ENCODE results near the gene ADCY4.

ADCY4 gene

GRCh38 chr14:24339284-24340151 lies 4.6 kb upstream of the ADCY4 start, which contains the start of gene RIPK3:
Gene RIPK3 (minus strand): TSS chr14:24339991. CDS start chr14:24339826, 165 bp downstream.
- no peak within 1 kb of the TSS for H3K4me3 ChIP-seq (ENCODE audit: low read depth, low read length)
- H3K36me3 ChIP-seq: no peaks in the 10 kb centered on the region
- no peaks in the 10 kb centered on the region for H3K9me3 ChIP-seq (ENCODE audit: severe bottlenecking)
- no peaks in the 10 kb centered on the region for H3K27me3 ChIP-seq (ENCODE audit: insufficient read depth, low read depth, severe bottlenecking)
- no peak for DNase-seq
- TF ChIP-seq CTCF (IDR thresholded peaks at IDR 0.05; ENCODE audit: low read depth, low read length): no peak
- no peak within 1 kb of the TSS for H3K27ac ChIP-seq

GRCh38 chr14:24338843-24339242 lies 4.0 kb upstream of the ADCY4 start:
- DNase-seq: no peak
- Histone ChIP-seq H3K27ac (peak overlapping the region; percentile 61; the same call in 1 of the 2 replicates), H3K27me3 (ENCODE audit: insufficient read depth, low read depth, severe bottlenecking) (no peaks in the 10 kb centered on the region), H3K36me3 (no peaks in the 10 kb centered on the region), H3K9me3 (ENCODE audit: severe bottlenecking) (no peaks in the 10 kb centered on the region), H3K4me3 (ENCODE audit: low read depth, low read length) (no peak overlapping the region)
- no peak for TF ChIP-seq CTCF (IDR thresholded peaks at IDR 0.05; ENCODE audit: low read depth, low read length)

GRCh38 chr14:24337824-24338175 lies 2.9 kb upstream of the ADCY4 start:
- H3K36me3 ChIP-seq: no peaks in the 10 kb centered on the region
- peaks cover 2% of the 10 kb centered on the region for H3K27me3 ChIP-seq (ENCODE audit: insufficient read depth, low read depth, severe bottlenecking)

GRCh38 chr14:24337144-24337823 lies 2.4 kb upstream of the ADCY4 start:
- Histone ChIP-seq H3K4me3 (ENCODE audit: low read depth, low read length) (no peak overlapping the region), H3K27ac (peak overlapping the region; percentile 61), H3K36me3 (no peaks in the 10 kb centered on the region), H3K27me3 (ENCODE audit: insufficient read depth, low read depth, severe bottlenecking) (peaks cover 2% of the 10 kb centered on the region), H3K9me3 (ENCODE audit: severe bottlenecking) (no peaks in the 10 kb centered on the region)
- no peak for DNase-seq
- no peak for TF ChIP-seq CTCF (IDR thresholded peaks at IDR 0.05; ENCODE audit: low read depth, low read length)

More at GRCh38 chr14:24337824-24338175, 2.9 kb upstream of the ADCY4 start:
- peak overlapping the region; percentile 61 for H3K27ac ChIP-seq
- peak; percentile 74 for DNase-seq
- no peak for TF ChIP-seq CTCF (IDR thresholded peaks at IDR 0.05; ENCODE audit: low read depth, low read length)
- H3K4me3 ChIP-seq (ENCODE audit: low read depth, low read length): peak overlapping the region; percentile 13; the same call in 1 of the 2 replicates
- no peaks in the 10 kb centered on the region for H3K9me3 ChIP-seq (ENCODE audit: severe bottlenecking)

- H3K9me3 ChIP-seq (ENCODE audit: severe bottlenecking): no peaks in the 10 kb centered on the region
- H3K4me3 ChIP-seq (ENCODE audit: low read depth, low read length): no peak overlapping the region
- H3K27me3 ChIP-seq (ENCODE audit: insufficient read depth, low read depth, severe bottlenecking): peaks cover 2% of the 10 kb centered on the region
- no peaks in the 10 kb centered on the region for H3K36me3 ChIP-seq
- no peak overlapping the region for H3K27ac ChIP-seq
- no peak for TF ChIP-seq CTCF (IDR thresholded peaks at IDR 0.05; ENCODE audit: low read depth, low read length)
- DNase-seq: no peak
Measured at GRCh38 chr14:24335461-24336171, 745 bp upstream of the ADCY4 start.

All from WERI-Rb-1 (cell line).